ENCODE results near the gene ZNF526. TPM values are rescaled to one million over a fixed set of nuclear protein-coding genes. Genes with fewer than 3 reads are reported as not detected.

ZNF526 gene
- total and polyA plus RNA-seq, 9 of the 15 experiments (the other 6 are each of a cell fraction or from before 2014, with no cell fraction given), result 1.3 to 17.9 (median 6.2) TPM

GRCh38 chr19:42216653-42217519, 3.2 kb upstream of the ZNF526 start (continued):
- TF ChIP-seq KDM1A (IDR thresholded peaks at IDR 0.05) (peak in 1 of 2 experiments; percentile 68; a peak in 1 of 4 replicates), RBBP5 (IDR thresholded peaks at IDR 0.05; ENCODE audit: borderline replicate concordance, insufficient read depth, low read length, poor library complexity, severe bottlenecking) (peak; percentile 3), FIP1L1 (IDR thresholded peaks at IDR 0.05; ENCODE audit: low read depth, low read length, poor library complexity, severe bottlenecking) (peak; percentile 72), ZC3H4 (CRISPR knock-in tag; IDR thresholded peaks at IDR 0.05; ENCODE audit: borderline replicate concordance) (0 out of 2 replicates have a peak, but pooled peaks have one; percentile 31), E2F6 (IDR thresholded peaks at IDR 0.05; ENCODE audit: borderline replicate concordance in 1 of 2, extremely low read depth in 1 of 2, insufficient read depth in 1 of 2, insufficient read length in 1 of 2, low read depth in 1 of 2, low read length in 1 of 2, poor library complexity in 1 of 2, severe bottlenecking in 1 of 2) (peak in 1 of 2 experiments; percentile 50), CREB1 (IDR thresholded peaks at IDR 0.05) (no peak), CREB1 (CRISPR knock-in tag; IDR thresholded peaks at IDR 0.05) (no peak), ZHX1 (conservative IDR thresholded peaks at IDR 0.05; ENCODE audit: low read length) (no peak), ZNF740 (CRISPR knock-in tag; IDR thresholded peaks at IDR 0.05) (peak; percentile 15; the same call in 1 of the 2 replicates), ZNF740 (tag; IDR thresholded peaks at IDR 0.05) (peak in 1 of 2 experiments; percentile 72; a peak in 2 of 4 replicates), KDM5B (IDR thresholded peaks at IDR 0.05; ENCODE audit: insufficient replicate concordance, low read depth, low read length) (peak; percentile 49)

All from K562 (cell line).